Vagina (tissue), 2 donors: Measurements from ENCODE around the gene CREB3L2. TPM values are rescaled to one million over a fixed set of nuclear protein-coding genes. Genes with fewer than 3 reads are reported as not detected.

ENCODE experiments used
- DNase-seq, 2 donors: peaks; one replicate each; pipeline ENCODE4 v3.0.0-alpha.2; 2017; ENCODE audit errors: extremely low spot score in 2 of 2
- H3K27ac ChIP-seq: fragments of 200-600 bp; sonication (generic); one replicate; pipeline ENCODE4 v1.5.1; 2019
- H3K27me3 ChIP-seq: fragments of 200-600 bp; sonication (generic); one replicate; pipeline ENCODE4 v1.5.1; 2019
- H3K36me3 ChIP-seq, 2 donors: fragments of 200-600 bp; sonication (generic); one replicate each; pipeline ENCODE4 v1.5.1; 2017 to 2019
- H3K4me1 ChIP-seq: fragments of 200-600 bp; sonication (generic); one replicate; pipeline ENCODE4 v1.5.1; 2019
- H3K4me3 ChIP-seq, 2 donors: fragments of 200-600 bp; sonication (generic); 1 replicate in 1 of 2; 2 replicates in 1 of 2; pipeline ENCODE4 v1.5.1; 2016 to 2019
- H3K9me3 ChIP-seq: fragments of 200-600 bp; sonication (generic); one replicate; pipeline ENCODE4 v1.5.1; 2019
- CTCF ChIP-seq, 3 experiments: fragments of 450-650 bp in 2 of 3; fragments of 200-600 bp in 1 of 3; sonication (generic) in 1 of 3; IDR thresholded peaks; one replicate each; pipeline ENCODE4 v1.5.1; 2017 to 2019; ENCODE audit warnings: antibody characterized with exemption in 3 of 3, mild to moderate bottlenecking in 2 of 3, moderate library complexity in 2 of 3
- POLR2A ChIP-seq, 2 donors: fragments of 450-650 bp; IDR thresholded peaks; one replicate each; pipeline ENCODE4 v1.6.1; 2017; ENCODE audit warnings: antibody characterized with exemption in 2 of 2, mild to moderate bottlenecking in 2 of 2, moderate library complexity in 2 of 2
- POLR2AphosphoS5 ChIP-seq, 2 donors: sonication (generic); formaldehyde crosslinking; IDR thresholded peaks; one replicate each; pipeline ENCODE4 v1.9.0; 2017; ENCODE audit warnings: antibody characterized with exemption in 2 of 2, mild to moderate bottlenecking in 2 of 2, low read depth in 1 of 2; ENCODE audit not compliant: insufficient read depth in 1 of 2
- intact Hi-C: fragments of 100-400 bp; cut with DNase I; formaldehyde crosslinking; loops from one replicate; pipeline ENCODE4 v1.15.1; 2023
- total RNA-seq: library from RNA; depleted of rRNA; stranded (reverse); fragments of >200 nt; gene quantifications from one replicate; pipeline ENCODE4 v1.2.3, GENCODE V29; 2016

Gene CREB3L2
- total RNA-seq, 1 donor from 2014 or later, result 28.7 TPM

GRCh38 chr7:137980308-137980707, 21.6 kb downstream of the CREB3L2 start:
- intact Hi-C loops, result loop anchor here (10.0 kb wide), 1 partner anchor 46 kb away; no protein-coding TSS in a partner anchor
- no peak for DNase-seq
- H3K9me3 ChIP-seq, result no peaks in the 10 kb centered on the region
- TF ChIP-seq POLR2AphosphoS5 (IDR thresholded peaks at IDR 0.05; ENCODE audit: insufficient read depth in 1 of 2, low read depth in 1 of 2), result no peak
- TF ChIP-seq CTCF (IDR thresholded peaks at IDR 0.05), result no peak
- no peak for TF ChIP-seq POLR2A (IDR thresholded peaks at IDR 0.05)
- peak overlapping the region; percentile 78 for H3K27ac ChIP-seq
- no peaks in the 10 kb centered on the region for H3K27me3 ChIP-seq
- no peaks in the 10 kb centered on the region for H3K36me3 ChIP-seq
- no peak overlapping the region for H3K4me3 ChIP-seq
- peaks cover 83% of the 10 kb centered on the region for H3K4me1 ChIP-seq

GRCh38 chr7:137978464-137979237, 23.2 kb downstream of the CREB3L2 start:
- peak in 1 of 2 donors; percentile 45 for TF ChIP-seq POLR2AphosphoS5 (IDR thresholded peaks at IDR 0.05; ENCODE audit: insufficient read depth in 1 of 2, low read depth in 1 of 2)
- TF ChIP-seq POLR2A (IDR thresholded peaks at IDR 0.05), result no peak
- intact Hi-C loops, result no loop called here
- Histone ChIP-seq H3K4me1 (peaks cover 84% of the 10 kb centered on the region), H3K27me3 (no peaks in the 10 kb centered on the region), H3K4me3 (no peak overlapping the region), H3K36me3 (no peaks in the 10 kb centered on the region), H3K9me3 (no peaks in the 10 kb centered on the region), H3K27ac (peak overlapping the region; percentile 78)
- DNase-seq, result peak in 1 of 2 donors; percentile 94

DNA sequence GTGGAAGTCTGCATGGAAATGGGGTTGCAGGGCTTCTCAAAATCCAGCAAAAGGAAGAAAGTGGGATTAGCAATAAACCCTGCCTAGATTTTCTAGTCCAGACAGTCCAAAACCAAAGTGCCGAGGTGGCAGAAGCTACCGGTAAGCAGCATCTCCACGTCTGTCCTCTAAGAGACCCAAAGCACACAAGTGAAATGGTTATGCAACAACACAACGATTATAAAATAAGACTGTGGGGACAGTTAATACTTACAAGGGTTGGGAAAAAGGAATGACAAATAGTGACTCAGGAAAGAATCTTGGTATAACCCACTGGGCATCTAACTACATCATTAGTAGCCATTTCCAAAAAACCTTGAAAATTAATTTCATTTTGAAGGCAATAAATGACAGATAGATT, 24.7 kb downstream of the CREB3L2 start:
- Histone ChIP-seq H3K27me3 (no peaks in the 10 kb centered on the region), H3K4me1 (peaks cover 93% of the 10 kb centered on the region), H3K36me3 (no peaks in the 10 kb centered on the region), H3K9me3 (no peaks in the 10 kb centered on the region), H3K27ac (peak overlapping the region; percentile 78), H3K4me3 (no peak overlapping the region)
- TF ChIP-seq POLR2A (IDR thresholded peaks at IDR 0.05) (no peak), POLR2AphosphoS5 (IDR thresholded peaks at IDR 0.05; ENCODE audit: insufficient read depth in 1 of 2, low read depth in 1 of 2) (no peak), CTCF (IDR thresholded peaks at IDR 0.05) (no peak)
- intact Hi-C loops, result no loop called here
- DNase-seq, result no peak

- TF ChIP-seq POLR2A (IDR thresholded peaks at IDR 0.05) (no peak), POLR2AphosphoS5 (IDR thresholded peaks at IDR 0.05; ENCODE audit: insufficient read depth in 1 of 2, low read depth in 1 of 2) (no peak), CTCF (IDR thresholded peaks at IDR 0.05) (no peak)
- intact Hi-C loops, result no loop called here
- no peak for DNase-seq
- Histone ChIP-seq H3K27me3 (no peaks in the 10 kb centered on the region), H3K4me1 (peaks cover 93% of the 10 kb centered on the region), H3K9me3 (no peaks in the 10 kb centered on the region), H3K36me3 (no peaks in the 10 kb centered on the region), H3K27ac (peak overlapping the region; percentile 62), H3K4me3 (no peak overlapping the region)
Measured at GRCh38 chr7:137976696-137977095, 25.2 kb downstream of the CREB3L2 start.

- Histone ChIP-seq H3K27ac (peak overlapping the region; percentile 62), H3K27me3 (no peaks in the 10 kb centered on the region), H3K4me3 (no peak overlapping the region), H3K36me3 (no peaks in the 10 kb centered on the region), H3K9me3 (no peaks in the 10 kb centered on the region), H3K4me1 (peaks cover 93% of the 10 kb centered on the region)
- DNase-seq, result no peak
- intact Hi-C loops, result no loop called here
- TF ChIP-seq CTCF (IDR thresholded peaks at IDR 0.05), result no peak
Measured at GRCh38 chr7:137976232-137976631, 25.7 kb downstream of the CREB3L2 start.
